GM18498 (cell line): ENCODE results near the gene RGS7BP.
"Not testable (repeated sequence)": the region's sequence is repeated elsewhere in the genome, so short reads cannot be mapped to it uniquely, and the experiment has no call there.

Experiments
- ATAC-seq: cut with Tn5 transposase; IDR thresholded peaks from one replicate; pipeline ENCODE4 v1.9.1; 2021; ENCODE audit warnings: mild to moderate bottlenecking, moderate library complexity; ENCODE audit not compliant: unreplicated experiment

Gene RGS7BP

DNA sequence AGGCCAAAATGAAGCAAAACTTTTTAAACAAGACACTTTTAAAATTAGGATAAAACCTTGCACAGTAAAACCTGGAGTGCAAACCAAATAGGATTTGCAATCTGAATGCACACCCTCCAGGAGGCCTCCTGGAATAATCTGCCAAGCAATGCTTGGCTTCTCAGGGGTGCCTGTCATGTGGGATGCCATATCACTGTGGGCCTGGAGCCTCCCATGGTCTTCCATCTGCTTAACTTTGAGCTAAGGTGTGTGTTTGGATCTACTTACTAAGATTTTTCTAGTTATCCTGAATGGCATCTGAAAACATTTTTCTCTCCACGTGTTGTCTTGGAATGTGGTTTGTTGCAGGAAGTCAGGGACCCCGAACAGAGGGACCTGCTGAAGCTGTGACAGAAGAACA is 52.1 kb downstream of the RGS7BP start:
- ATAC-seq: no peak

DNA sequence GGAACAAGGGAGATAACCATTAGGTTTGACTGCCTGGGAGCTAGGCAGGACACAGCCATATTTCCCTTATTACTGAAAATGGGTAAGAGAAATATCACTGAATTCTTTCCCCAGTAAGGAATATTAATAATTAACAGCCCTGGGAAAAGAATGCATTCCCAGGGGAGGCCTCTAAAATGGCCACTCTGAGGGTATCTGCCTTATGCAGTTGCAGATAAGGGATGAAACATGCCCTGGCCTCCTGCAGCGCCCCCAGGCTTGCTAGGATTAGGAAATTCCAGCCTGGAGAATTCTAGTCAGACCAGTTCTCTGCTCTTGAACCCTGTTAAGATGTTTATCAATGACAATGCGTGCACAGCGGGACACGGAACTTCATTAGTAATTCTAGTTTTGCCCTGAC is 52.8 kb downstream of the RGS7BP start:
- ATAC-seq: not testable (repeated sequence)

DNA sequence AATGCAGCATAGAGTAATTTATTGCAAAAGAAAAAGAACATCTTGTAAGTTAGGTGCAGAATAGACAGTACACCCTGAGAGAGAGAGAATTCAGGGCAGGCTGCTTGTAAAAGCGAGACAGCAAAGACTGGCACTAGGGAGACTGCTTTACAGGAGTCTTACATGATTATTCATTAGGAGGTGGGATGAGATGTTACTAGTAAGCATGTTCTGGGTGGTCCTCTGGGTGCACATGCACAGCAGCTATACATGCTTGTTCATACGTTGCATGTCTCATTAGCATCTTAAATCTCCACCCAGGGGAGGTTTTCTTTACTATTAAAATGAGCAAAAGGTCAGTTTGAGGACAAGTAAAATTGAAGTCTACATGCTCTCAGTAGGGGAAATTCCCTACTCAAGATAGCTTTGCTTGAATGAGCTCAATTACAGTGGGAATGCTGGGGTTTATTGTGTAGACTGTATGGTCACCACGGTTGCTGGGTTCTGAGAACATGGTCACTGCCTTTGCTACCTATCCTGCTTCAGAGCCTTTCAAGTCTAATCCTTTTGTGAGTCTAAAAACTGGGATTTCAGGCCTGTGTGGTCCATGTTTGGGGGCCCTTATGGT is 60.6 kb downstream of the RGS7BP start:
- no peak for ATAC-seq

DNA sequence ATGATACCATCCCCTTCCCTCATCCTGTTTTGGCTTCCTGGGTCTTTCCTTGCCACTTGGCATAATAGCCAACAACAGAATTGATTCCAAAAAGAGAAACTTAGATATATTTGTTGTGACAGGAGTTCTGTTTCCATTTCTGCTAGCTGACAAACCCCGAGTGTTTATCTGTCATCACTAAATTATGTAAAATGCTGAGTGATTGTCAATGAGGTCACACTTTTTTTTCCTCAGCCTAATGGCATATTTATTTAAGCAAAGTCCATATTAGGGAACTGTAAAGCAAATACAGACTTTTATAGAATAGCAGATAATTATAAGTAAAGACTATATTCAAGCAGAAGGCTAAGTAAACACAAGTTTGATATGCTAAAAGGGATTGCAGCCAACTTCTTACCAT is 64.0 kb downstream of the RGS7BP start:
- ATAC-seq: no peak

DNA sequence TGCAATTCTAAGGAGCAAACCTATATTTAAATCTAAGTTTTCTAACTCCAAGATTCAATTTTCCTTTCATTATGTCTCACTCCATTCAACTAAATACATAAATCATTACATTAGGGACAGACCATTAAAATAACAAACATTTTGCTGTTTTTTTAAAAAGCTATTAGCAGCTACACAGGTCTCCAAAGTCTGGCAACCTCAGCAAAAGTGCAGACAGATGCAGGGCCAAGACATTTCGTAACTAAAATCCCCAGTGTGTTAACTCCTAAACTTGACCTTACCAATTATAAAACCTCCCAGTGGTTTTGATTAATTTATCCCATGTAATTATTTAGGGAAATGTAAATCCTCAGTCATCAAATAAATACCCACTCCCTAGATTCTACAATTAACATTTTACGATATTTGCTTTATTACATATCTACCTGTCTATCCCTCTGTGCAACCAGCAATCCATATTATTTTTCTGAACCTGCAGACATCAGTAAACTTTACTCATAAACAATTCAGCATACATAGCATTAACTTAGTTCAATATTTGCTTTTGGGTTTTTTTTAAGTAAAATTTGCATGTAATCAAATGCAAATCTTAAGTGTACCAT is 64.7 kb downstream of the RGS7BP start:
- no peak for ATAC-seq

DNA sequence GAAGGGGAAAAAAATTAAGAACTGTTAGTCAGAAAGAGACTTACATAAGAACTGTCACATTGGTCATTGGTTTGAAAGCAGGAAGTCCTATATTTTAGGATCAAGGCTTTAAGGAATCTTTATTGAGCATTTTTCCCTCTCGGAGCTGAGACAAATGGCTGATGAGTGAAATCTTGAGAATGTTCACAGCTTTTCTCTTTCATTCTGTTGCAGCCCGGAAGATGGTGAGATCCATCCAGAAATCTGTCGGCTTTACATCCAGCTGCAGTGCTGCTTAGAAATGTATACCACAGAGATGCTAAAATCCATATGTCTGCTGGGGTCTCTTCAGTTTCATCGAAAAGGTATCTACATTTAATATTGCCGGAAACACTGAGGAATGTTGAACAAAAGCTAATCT is 69.7 kb downstream of the RGS7BP start:
- no peak for ATAC-seq

DNA sequence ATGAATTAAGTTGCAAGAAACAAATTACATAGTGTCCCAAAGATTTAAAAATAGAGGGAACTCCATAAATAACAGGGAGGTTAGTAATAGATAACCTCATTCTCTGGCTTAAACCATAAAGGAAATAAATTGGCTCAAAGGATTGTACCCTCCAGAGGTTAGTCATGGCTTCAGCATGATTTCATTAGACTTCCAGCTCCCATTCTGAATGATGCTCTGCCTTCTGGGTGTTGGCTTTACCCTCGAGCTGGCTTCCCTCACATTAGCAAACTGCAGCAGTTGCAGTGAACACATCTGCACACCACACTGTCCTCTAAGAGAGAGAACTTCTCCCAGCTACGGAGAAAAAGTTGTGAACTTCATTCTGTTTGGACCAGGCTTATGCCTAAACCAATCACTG is 70.4 kb downstream of the RGS7BP start:
- no peak for ATAC-seq

DNA sequence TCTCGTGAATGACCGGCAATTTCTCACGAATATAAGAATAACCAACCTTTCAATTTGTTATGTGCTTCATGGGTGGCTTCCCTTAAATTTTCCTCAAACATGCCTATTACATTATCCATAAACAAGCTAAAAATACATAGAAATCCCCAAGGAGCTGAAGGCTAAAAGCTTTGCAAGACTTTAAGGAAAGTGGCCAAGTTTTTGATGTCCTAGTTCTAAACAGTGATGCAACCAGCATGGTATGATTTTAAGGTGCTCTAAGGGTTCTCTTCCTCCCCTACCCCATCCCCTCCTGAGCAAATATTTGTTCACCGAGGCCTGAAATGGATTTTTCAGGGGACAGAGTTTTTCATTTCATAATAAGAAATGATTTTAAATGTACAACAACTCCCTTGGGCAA is 79.8 kb downstream of the RGS7BP start:
- no peak for ATAC-seq

DNA sequence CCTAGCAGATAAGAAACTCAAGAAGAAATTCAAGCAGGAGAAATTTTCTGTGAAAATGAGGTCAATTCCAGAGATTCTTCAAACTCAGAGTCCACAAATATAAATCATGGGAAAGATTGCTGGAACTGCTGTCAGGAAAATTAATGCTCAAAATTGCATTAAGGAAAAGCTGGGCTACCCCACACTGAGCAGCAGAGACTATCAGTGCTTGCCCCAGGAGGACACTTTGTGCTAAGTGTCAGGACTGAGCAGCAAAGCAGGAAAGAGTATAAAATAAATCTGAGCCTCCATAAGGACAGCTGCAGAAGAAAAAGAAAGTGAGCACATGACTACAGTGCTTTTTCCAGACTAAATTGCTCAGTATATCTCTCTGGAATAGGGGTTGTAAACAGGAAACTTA is 81.6 kb downstream of the RGS7BP start:
- ATAC-seq: no peak

DNA sequence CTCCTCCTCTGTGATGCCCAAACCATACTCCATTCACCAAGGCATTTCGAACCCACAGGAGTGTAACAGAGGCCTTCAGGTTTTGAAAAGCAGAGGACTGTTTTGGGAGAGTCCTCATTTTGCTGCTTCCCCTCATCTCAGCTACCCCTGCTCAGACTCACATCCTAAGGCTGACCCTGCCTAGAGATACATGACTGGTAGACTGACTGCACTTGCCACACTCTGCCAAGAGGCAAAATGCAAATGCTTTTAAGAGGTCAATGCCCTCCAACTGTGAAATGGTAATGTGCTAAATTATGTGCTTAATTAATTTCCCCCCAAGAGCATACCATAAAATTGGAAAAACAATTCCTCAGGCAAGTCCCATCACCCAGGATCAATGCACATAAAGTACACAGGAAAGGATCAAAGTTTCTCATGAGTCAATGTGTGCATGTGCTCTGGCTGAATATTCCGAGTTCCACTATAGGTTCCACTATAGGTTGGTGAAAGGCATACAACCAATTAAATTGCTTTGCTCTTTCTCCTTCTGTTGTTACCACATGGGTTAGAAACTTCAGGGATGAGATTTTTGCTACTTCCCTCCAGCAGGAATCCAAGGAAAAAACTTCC is 87.0 kb downstream of the RGS7BP start:
- ATAC-seq: no peak

DNA sequence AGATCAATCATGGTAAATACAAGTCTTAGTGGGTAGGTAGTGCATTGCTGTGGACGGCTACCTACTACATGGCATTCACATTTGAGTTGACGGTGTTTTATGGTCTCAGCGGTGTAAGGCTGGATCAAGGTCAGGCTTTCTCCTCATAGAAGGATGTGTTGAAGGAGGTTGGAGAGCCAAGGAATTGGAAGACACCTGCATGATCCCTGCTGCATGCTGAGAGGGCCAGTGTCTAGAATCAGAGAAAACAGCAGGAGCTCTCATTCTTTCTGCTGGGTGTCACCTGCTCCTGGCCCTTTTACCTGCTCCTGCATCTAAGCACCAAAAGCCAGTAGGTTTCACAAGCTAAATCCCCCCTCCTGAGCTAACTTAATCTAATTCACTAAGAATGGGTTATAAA is 88.2 kb downstream of the RGS7BP start:
- ATAC-seq: no peak

DNA sequence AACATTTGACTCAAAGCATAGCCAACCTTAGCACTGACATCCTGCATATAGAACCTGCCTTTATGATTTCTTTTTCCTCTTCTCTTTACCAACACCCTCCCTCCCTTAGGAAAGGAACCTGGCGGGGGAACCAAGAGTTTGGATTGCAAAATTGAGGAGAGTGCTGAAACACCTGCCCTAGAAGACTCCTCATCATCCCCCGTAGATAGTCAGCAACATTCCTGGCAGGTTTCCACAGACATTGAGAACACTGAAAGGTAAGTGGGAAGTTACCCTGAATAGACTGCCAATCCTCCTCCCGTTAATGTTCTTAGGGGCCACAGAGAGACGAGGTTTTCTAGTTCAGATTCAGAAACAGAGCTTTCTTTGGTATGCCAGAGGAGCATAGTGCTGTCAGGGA is 88.8 kb downstream of the RGS7BP start:
- no peak for ATAC-seq

DNA sequence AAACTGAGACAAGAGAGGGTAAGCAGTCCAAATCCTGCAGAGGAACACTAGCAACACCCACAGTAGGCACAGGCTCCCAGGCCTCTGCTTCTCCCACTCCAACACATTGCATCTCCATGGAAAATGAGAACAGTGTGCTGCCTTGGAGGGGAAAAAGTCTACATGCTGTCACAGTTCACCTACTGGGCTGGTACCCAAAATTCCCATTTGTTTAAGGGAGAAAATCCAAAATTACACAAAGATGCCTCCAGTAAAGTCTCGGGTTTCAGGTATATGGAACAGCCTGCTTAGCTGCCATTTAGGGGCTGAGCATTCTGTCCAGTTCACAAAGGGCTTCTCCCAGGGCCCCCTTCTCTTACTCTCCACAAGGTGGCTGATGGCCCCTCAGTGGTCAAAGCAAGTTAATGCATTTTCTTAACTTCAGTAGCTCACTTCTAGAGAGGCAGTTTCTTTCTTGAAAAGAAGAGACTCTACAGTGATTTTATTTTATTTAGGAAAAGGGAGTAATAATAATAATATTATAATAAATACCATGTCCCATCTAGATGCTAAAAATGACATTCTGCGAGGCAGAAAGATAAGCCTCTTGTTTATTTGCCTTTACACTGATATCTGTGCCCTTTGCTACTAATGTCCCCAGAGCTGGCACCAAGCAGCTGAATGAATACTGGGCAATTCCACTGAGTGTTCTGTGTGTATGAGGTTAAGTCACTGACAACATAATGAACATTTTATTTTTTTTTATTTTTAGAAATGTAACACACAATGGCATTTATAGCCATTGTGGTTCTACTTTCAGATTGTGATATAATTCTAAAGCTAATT is 89.4 kb downstream of the RGS7BP start:
- no peak for ATAC-seq

DNA sequence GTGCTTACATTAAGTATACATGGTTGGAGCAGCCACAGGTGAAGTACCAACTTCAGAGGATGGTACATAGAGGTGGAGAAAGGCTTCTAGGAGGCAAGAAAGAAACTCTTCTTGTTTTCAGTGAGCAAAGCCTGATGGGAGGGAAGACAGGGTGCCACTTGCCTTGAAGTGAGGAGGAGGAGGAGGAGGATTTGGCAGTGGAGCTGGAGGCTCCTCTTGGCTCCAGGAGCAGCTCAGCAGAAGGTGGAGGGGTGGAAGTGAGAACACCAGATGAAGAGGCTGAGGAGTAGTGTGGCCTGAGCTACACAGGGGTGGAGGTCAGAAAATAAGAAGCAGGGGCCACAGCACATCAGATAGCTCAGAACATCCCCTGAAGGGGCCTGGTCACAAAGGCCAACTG is 93.4 kb downstream of the RGS7BP start:
- no peak for ATAC-seq

DNA sequence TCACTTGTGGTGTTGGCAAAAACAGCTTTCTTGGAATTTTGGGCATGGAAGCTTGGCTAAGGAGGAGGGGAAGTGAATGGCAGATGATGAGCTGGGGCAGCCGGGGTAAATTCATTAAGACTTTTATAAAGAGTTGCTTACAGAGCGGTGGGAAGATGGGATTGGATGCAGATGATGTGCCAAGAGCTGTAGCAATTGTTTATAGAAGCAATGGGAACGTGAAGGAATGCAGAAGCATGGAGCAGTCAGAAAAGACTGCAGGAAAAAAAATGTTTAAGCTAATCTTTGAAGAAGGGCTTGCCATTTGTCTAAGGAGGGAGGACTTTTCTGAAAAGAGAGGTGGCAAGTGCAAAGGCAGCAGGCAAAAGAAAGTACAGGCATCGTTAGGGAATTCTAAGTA is 97.9 kb downstream of the RGS7BP start:
- ATAC-seq: no peak

DNA sequence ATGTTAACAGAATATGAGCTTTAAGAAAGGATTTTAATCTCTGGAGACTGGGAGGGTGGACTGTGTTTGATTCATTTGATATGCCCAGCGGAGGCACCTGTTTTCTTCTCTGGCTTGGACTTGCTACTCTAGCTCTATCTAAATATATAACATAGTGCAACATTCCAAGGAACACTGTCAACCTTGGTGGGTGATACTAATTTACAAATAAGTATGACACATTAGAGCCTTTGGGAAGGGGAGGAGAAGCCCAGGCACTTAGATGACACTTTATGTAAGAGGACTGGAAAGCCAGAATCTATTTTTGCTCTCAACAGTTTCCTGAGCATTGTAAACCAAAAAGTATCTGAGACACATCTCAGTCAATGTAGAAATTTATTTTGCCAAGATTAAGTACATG is 101.1 kb downstream of the RGS7BP start:
- ATAC-seq: no peak

DNA sequence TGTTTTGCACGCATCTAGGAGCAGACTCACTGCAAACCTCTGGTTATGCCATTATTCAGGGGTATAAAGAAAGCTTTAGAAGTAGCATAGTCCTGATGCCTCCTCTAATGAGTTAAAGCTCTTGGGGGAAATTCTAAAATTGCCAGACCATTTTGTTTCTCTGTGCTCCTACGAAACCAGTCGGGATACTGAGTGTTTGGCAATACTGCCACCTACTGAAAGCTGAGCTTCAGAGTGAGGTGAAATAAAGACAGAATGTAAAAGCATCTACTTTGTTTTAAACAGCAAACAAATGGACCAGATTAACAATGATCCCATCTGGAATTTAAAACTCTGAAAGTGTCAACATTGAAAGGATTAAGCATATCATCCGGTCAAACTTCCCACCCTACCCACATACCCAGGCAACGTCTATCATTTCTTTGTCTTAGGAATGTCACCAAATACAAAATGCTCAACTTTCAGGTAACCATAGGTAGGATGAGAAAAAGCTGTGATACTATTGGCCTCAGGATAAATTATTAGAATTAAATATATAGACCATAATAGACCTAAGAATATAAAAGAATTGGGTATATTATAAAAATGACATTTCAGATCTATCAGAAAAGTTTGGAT is 106.6 kb downstream of the RGS7BP start:
- peak; percentile 57 for ATAC-seq

DNA sequence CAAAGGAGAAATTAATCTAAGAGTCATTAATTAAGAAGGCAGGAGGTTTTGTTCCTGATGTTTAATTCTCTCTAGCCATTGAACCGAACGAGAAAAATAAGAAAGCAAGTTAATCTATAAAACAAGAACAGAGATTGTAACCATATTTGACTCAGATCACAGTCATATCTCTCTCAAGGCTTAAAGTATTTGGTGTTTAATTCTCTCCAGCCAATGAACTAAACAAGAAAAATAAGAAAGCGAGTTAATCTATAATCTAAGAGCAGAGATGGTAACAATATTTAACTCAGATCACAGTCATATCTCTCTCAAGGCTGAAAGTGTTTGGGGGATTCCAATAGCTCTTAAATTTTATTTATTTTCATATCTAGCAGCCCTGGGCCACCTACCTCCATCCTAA is 110.1 kb downstream of the RGS7BP start:
- peak; percentile 47 for ATAC-seq

DNA sequence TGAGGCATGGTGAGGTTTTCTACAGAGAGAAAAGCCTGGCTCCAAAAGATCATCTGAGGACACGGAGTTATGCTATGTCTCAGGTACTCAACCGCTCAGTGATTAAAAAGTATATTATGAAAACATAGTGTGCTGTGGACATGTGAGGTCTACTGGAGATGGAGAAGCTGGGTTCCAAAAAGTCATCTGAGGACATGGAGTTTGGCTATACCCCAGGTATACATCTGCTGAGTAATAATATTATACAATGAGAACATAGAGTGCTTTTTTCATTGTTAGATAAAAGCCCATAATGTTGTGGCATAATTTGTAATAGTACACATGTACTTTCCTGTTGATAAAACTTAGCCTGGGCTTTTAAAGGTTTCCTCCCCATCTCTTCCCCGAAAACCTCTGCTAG is 113.8 kb downstream of the RGS7BP start:
- no peak for ATAC-seq

DNA sequence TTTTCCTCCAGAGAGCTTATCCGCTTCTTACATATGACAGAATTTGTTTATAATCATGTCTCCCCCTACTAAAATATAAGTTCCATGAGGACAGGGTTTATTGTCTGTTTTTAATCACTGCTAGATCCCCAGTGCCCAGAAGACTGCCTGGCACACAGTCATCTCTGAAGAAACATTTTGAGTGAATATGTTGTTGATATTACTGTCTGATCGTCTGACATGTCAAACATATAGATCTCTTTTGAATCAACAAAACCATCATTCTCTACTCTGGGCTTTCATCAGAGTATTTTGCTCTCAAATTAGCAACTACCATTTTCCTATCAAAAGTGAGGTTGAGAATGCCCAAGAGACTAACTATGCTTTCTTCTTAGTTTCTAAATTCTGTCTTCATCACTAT is 117.2 kb downstream of the RGS7BP start:
- no peak for ATAC-seq

DNA sequence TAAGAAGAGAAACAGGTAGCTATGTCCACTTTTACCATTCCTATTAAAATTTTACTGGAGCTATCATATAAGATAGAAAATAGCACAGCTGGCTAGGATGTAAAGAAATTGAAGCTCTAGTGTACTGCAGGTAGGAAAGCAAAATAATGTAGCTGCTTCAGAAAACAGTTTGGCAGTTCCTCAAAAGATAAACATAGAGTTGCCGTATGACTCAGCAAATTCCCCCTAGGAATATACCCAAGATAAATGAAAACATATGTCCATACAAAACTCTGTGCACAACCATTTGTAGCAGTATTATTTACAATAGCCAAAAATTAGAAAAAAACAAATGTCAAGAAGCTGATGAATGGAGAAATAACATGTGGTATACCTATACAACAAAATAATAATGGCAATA is 119.9 kb downstream of the RGS7BP start:
- ATAC-seq: no peak

DNA sequence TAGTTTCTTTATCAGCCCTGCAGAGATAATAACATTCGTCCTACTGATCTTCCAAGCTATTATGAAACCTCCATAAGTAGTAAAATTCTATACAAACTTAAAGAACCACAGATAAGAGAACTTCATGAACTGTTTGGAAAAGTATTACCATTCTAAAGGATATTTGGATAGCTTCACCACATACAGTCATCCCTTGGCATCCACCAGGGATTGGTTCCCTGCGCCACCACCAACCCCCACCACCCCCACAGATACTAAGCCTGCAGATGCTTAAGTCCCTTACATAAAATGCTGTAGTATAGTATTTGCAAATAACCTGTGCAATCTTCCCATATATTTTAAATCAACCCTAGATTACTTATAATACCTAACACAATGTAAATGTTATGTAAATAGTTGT is 123.1 kb downstream of the RGS7BP start:
- no peak for ATAC-seq
